GM19043 (cell line): ENCODE results near the gene MEF2A.
"Not testable (repeated sequence)": the region's sequence is repeated elsewhere in the genome, so short reads cannot be mapped to it uniquely, and the experiment has no call there.

Experiments used
- ATAC-seq: cut with Tn5 transposase; IDR thresholded peaks from one replicate; pipeline ENCODE4 v1.9.1; 2021; ENCODE audit warnings: low read depth; ENCODE audit not compliant: unreplicated experiment

The MEF2A gene

GRCh38 chr15:99721896-99722295 lies 156.1 kb downstream of the MEF2A start:
- no peak for ATAC-seq

- no peak for ATAC-seq
Observed at GRCh38 chr15:99722406-99722805, 156.6 kb downstream of the MEF2A start.

- ATAC-seq = no peak
Observed at GRCh38 chr15:99726333-99726732, 160.5 kb downstream of the MEF2A start.

- no peak for ATAC-seq
Observed at GRCh38 chr15:99727330-99727729, 161.5 kb downstream of the MEF2A start.

GRCh38 chr15:99727733-99728132 lies 161.9 kb downstream of the MEF2A start:
- no peak for ATAC-seq

GRCh38 chr15:99728916-99729315 lies 163.1 kb downstream of the MEF2A start:
- ATAC-seq = no peak

- no peak for ATAC-seq
Observed at GRCh38 chr15:99729327-99729726, 163.5 kb downstream of the MEF2A start.

- no peak for ATAC-seq
Observed at GRCh38 chr15:99729920-99730319, 164.1 kb downstream of the MEF2A start.

- no peak for ATAC-seq
Observed at GRCh38 chr15:99731336-99732123, 165.7 kb downstream of the MEF2A start.

GRCh38 chr15:99732124-99732750 lies 166.5 kb downstream of the MEF2A start:
- ATAC-seq = no peak

GRCh38 chr15:99732751-99733267 lies 167.0 kb downstream of the MEF2A start:
- peak; percentile 18 for ATAC-seq

GRCh38 chr15:99733268-99734039 lies 167.7 kb downstream of the MEF2A start, which contains the start of gene LYSMD4:
Gene LYSMD4 (minus strand): TSS chr15:99733437. CDS start chr15:99731999, 1,438 bp downstream.
- ATAC-seq = peak; percentile 98

GRCh38 chr15:99734040-99734291 lies 168.2 kb downstream of the MEF2A start:
- ATAC-seq = not testable (repeated sequence)

GRCh38 chr15:99734575-99734974 lies 168.8 kb downstream of the MEF2A start:
- ATAC-seq = no peak

- no peak for ATAC-seq
Observed at GRCh38 chr15:99735868-99736267, 170.1 kb downstream of the MEF2A start.

- no peak for ATAC-seq
Observed at GRCh38 chr15:99736702-99737101, 170.9 kb downstream of the MEF2A start.

- ATAC-seq = no peak
Observed at GRCh38 chr15:99738021-99738847, 172.4 kb downstream of the MEF2A start.

GRCh38 chr15:99741835-99742234 lies 176.1 kb downstream of the MEF2A start:
- no peak for ATAC-seq

- no peak for ATAC-seq
Observed at GRCh38 chr15:99744142-99744541, 178.4 kb downstream of the MEF2A start.

GRCh38 chr15:99745370-99746086 lies 179.7 kb downstream of the MEF2A start:
- ATAC-seq = no peak
